ENCODE results near the gene TMEM14A. TPM values are rescaled to one million over a fixed set of nuclear protein-coding genes. Genes with fewer than 3 reads are reported as not detected.

Gene TMEM14A
- total and polyA plus RNA-seq, 2 of the 8 experiments (the other 6 are each of a cell fraction or from before 2014, with no cell fraction given), result 11.1 to 11.2 TPM

DNA sequence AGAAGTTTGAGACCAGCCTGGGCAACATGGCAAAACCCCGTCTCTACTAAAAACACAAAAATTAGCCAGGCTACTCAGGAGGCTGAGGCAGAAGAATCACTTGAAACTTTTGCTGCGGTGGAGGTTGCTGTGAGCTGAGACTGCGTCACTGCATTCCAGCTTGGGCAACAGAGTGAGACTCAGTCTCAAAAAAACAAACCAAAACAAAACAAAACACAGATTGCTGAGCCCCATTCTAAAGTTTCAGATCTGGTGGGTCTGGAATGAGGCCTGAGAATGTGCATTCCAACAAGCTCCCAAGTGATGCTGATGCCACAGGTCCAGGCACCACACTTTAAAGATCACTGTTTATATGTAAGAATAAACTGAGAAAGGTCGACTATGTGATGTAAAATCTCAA is 24.9 kb upstream of the TMEM14A start:
- Histone ChIP-seq H4K5ac (ENCODE audit: insufficient read length, low read depth, low read length) (no peak overlapping the region), H3K27me3 (replicated peaks in 1 of 4; ENCODE audit: control insufficient read depth in 3 of 4, extremely low read depth in 1 of 4, insufficient read depth in 3 of 4, low read length in 3 of 4) (no peaks in the 10 kb centered on the region), H3K18ac (ENCODE audit: extremely low read depth, low read length) (no peak overlapping the region), H3K9me3 (ENCODE audit: insufficient read depth in 2 of 2, low read depth in 1 of 2, low read length in 1 of 2) (no peaks in the 10 kb centered on the region), H3K79me2 (ENCODE audit: control insufficient read depth in 1 of 2, insufficient read depth in 2 of 2, low read length in 2 of 2) (no peaks in the 10 kb centered on the region), H3K4ac (replicated peaks; ENCODE audit: insufficient read length, low read depth, low read length) (no peak overlapping the region), H3K56ac (replicated peaks; ENCODE audit: insufficient read length, low read depth, low read length) (no peak overlapping the region), H2BK20ac (ENCODE audit: low read length) (no peak overlapping the region), H2BK15ac (ENCODE audit: low read length) (no peak overlapping the region), H4K91ac (replicated peaks; ENCODE audit: insufficient read length, low read length) (no peak overlapping the region), H3K4me1 (replicated peaks in 1 of 4; ENCODE audit: control insufficient read depth in 3 of 4, insufficient read depth in 4 of 4, low read length in 3 of 4) (peaks cover 0 to 3% (median 0%) of the 10 kb centered on the region in 4 experiments; a peak in 1 of 7 replicates), H3K4me2 (ENCODE audit: insufficient read depth in 1 of 2, low read depth in 2 of 2, low read length in 2 of 2) (no peak overlapping the region), H3K4me3 (ENCODE audit: extremely low read depth in 1 of 4, insufficient read depth in 2 of 4, low read depth in 3 of 4, low read length in 4 of 4) (no peak overlapping the region), H2BK12ac (ENCODE audit: low read depth, low read length) (no peak overlapping the region), H4K8ac (ENCODE audit: extremely low read depth, insufficient read depth, low read length) (no peak overlapping the region), H3K36me3 (ENCODE audit: control insufficient read depth in 2 of 4, insufficient read depth in 4 of 4, low read length in 3 of 4) (no peaks in the 10 kb centered on the region), H3K27ac (ENCODE audit: low read depth, low read length) (no peak overlapping the region), H2AK5ac (ENCODE audit: low read depth, low read length) (no peak overlapping the region), H2AFZ (ENCODE audit: low read length) (no peak overlapping the region), H3K14ac (ENCODE audit: insufficient read length) (no peak overlapping the region), H3K9ac (replicated peaks in 1 of 4; ENCODE audit: extremely low read depth in 1 of 4, low read depth in 3 of 4, low read length in 3 of 4) (no peak overlapping the region), H4K20me1 (replicated peaks in 1 of 2; ENCODE audit: control insufficient read depth in 1 of 2, insufficient read depth in 2 of 2, low read length in 2 of 2) (no peaks in the 10 kb centered on the region), H3K79me1 (ENCODE audit: low read depth, low read length) (no peaks in the 10 kb centered on the region), H3K23ac (ENCODE audit: insufficient read length) (no peak overlapping the region), H2BK120ac (replicated peaks; ENCODE audit: low read depth, low read length) (no peak overlapping the region), H3K23me2 (ENCODE audit: low read depth, low read length) (no peaks in the 10 kb centered on the region), H2BK5ac (ENCODE audit: low read depth, low read length) (no peak overlapping the region)
- TF ChIP-seq BCL11A (IDR thresholded peaks at IDR 0.05; ENCODE audit: low read depth in 2 of 2, low read length in 2 of 2), result no peak
- no peak for TF ChIP-seq SRF (IDR thresholded peaks at IDR 0.05; ENCODE audit: low read depth, low read length)
- TF ChIP-seq CHD2 (IDR thresholded peaks at IDR 0.05; ENCODE audit: low read length), result no peak
- TF ChIP-seq ATF2 (IDR thresholded peaks at IDR 0.05; ENCODE audit: low read length), result no peak
- TF ChIP-seq HDAC2 (IDR thresholded peaks at IDR 0.05; ENCODE audit: borderline replicate concordance in 1 of 2, low read depth in 2 of 2, low read length in 2 of 2), result no peak
- ChIA-PET POLR2A (ENCODE audit: partially characterized antibody) (no interaction called here), CTCF (ENCODE audit: partially characterized antibody) (interaction anchor here (1.6 kb wide), 1 partner anchor 55 kb away, joined by 5 read pairs; no protein-coding TSS in a partner anchor)
- 85% methylated on average over 4 of the region's 4 CpGs; no CpG with 5 or more reads in 1 of the 2 experiments for WGBS, 2 experiments (ENCODE audit: extremely low coverage in 1 of 2, insufficient coverage in 1 of 2, insufficient read length in 1 of 2, insufficient replicate concordance in 2 of 2, low coverage in 1 of 2, low lambda C conversion rate in 2 of 2, missing lambda C conversion rate in 1 of 2)
- FAIRE-seq (no peak), DNase-seq (ENCODE audit: low read depth in 1 of 2, low spot score in 2 of 2) (no peak)
